Adipose tissue (tissue), 3 donors: Measurements from ENCODE around the gene TLN1. TPM values are rescaled to one million over a fixed set of nuclear protein-coding genes. Genes with fewer than 3 reads are reported as not detected.

Experiments used
- H3K27ac ChIP-seq: one replicate; pipeline ENCODE4 v1.5.1; 2013; ENCODE audit warnings: low read depth, low read length
- WGBS, 3 donors: extraction: QIAGEN DNeasy Blood & Tissue Kit; methylation state at CpG; one replicate each; pipeline ENCODE4 v1.1.7; 2013; 5-methylcytosine and 5-hydroxymethylcytosine counted together
- polyA plus RNA-seq, 3 donors: library from polyadenylated mRNA; stranded (reverse); fragments of 200-250 nt; gene quantifications; one replicate each; pipeline ENCODE4 v1.2.3, GENCODE V29; 2013
- donor health status: healthy with polysubstance abuse.
- donor health status: Bipolar disorder and iron deficiency.
- donor health status: healthy.

Gene TLN1
- polyA plus RNA-seq, 3 donors: 72.4 to 310 (median 201) TPM

GRCh38 chr9:35734096-35734495 is 2.1 kb upstream of the TLN1 start:
- 88 to 98% (median 95%) methylated on average over 3 of the region's 3 CpGs for WGBS, 3 donors
- H3K27ac ChIP-seq: no peak overlapping the region

GRCh38 chr9:35732800-35733541 is 976 bp upstream of the TLN1 start:
- peak overlapping the region; percentile 100 for H3K27ac ChIP-seq
- WGBS, 3 donors: 1 to 3% (median 1%) methylated on average over 14 of the region's 14 CpGs

- peak overlapping the region; percentile 100 for H3K27ac ChIP-seq
- WGBS, 3 donors: 1% methylated on average over 36 to 47 of the region's 47 CpGs
Observed at GRCh38 chr9:35731415-35732184, 395 bp downstream of the TLN1 start.

GRCh38 chr9:35730486-35730854 is 1.5 kb downstream of the TLN1 start:
- WGBS, 3 donors: 64 to 82% (median 73%) methylated on average over 2 of the region's 2 CpGs
- H3K27ac ChIP-seq: peak overlapping the region; percentile 51

- whole genome bisulfite sequencing, 3 donors: 10 to 41% (median 14%) methylated on average over 6 of the region's 6 CpGs
Observed at GRCh38 chr9:35729700-35730485, 2.1 kb downstream of the TLN1 start.

GRCh38 chr9:35729101-35729500 is 2.9 kb downstream of the TLN1 start:
- WGBS, 3 donors: 53 to 84% (median 53%) methylated on average over 3 of the region's 3 CpGs
- no peak overlapping the region for H3K27ac ChIP-seq

More at GRCh38 chr9:35729700-35730485, 2.1 kb downstream of the TLN1 start:
- peak overlapping the region; percentile 51 for H3K27ac ChIP-seq

- WGBS, 3 donors: 7 to 19% (median 11%) methylated on average over 9 to 10 of the region's 10 CpGs
- H3K27ac ChIP-seq: peak overlapping the region; percentile 40
Observed at GRCh38 chr9:35728041-35728971, 3.7 kb downstream of the TLN1 start.

- no peak overlapping the region for H3K27ac ChIP-seq
- 16 to 70% (median 16%) methylated on average over 5 of the region's 5 CpGs for WGBS, 3 donors
Observed at GRCh38 chr9:35727676-35728040, 4.3 kb downstream of the TLN1 start.

GRCh38 chr9:35726931-35727330 is 5.1 kb downstream of the TLN1 start:
- 37 to 66% (median 39%) methylated on average over 3 of the region's 3 CpGs for WGBS, 3 donors
- no peak overlapping the region for H3K27ac ChIP-seq

GRCh38 chr9:35725362-35725761 is 6.6 kb downstream of the TLN1 start:
- WGBS, 3 donors: 88 to 94% (median 91%) methylated on average over 11 of the region's 11 CpGs
- H3K27ac ChIP-seq: no peak overlapping the region

GRCh38 chr9:35723908-35724307 is 8.1 kb downstream of the TLN1 start:
- no peak overlapping the region for H3K27ac ChIP-seq
- WGBS, 3 donors: 93 to 95% (median 94%) methylated on average over 8 of the region's 8 CpGs

- WGBS, 3 donors: 85 to 90% (median 87%) methylated on average over 2 of the region's 2 CpGs
- H3K27ac ChIP-seq: no peak overlapping the region
Observed at GRCh38 chr9:35723426-35723825, 8.6 kb downstream of the TLN1 start.

GRCh38 chr9:35719546-35719945 is 12.4 kb downstream of the TLN1 start:
- H3K27ac ChIP-seq: no peak overlapping the region

GRCh38 chr9:35718721-35719511 is 13.1 kb downstream of the TLN1 start:
- H3K27ac ChIP-seq: no peak overlapping the region
- WGBS, 3 donors: 80 to 91% (median 84%) methylated on average over 15 of the region's 15 CpGs

More at GRCh38 chr9:35719546-35719945, 12.4 kb downstream of the TLN1 start:
- 93 to 96% (median 95%) methylated on average over 4 of the region's 4 CpGs for WGBS, 3 donors

- 89 to 93% (median 92%) methylated on average over 14 of the region's 14 CpGs for WGBS, 3 donors
- H3K27ac ChIP-seq: no peak overlapping the region
Observed at GRCh38 chr9:35717132-35717870, 14.7 kb downstream of the TLN1 start.

GRCh38 chr9:35716230-35716629 is 15.8 kb downstream of the TLN1 start:
- WGBS, 3 donors: 83 to 92% (median 88%) methylated on average over 4 of the region's 4 CpGs
- H3K27ac ChIP-seq: no peak overlapping the region
